ENCODE measurements around the gene KBTBD7. TPM values are rescaled to one million over a fixed set of nuclear protein-coding genes. Genes with fewer than 3 reads are reported as not detected.

The KBTBD7 gene
- total and polyA plus RNA-seq, 9 of the 15 experiments (the other 6 are each of a cell fraction or from before 2014, with no cell fraction given), result 1.8 to 4.4 (median 3.3) TPM

- TF ChIP-seq THRB (CRISPR knock-in tag; conservative IDR thresholded peaks at IDR 0.05) (no peak), RERE (CRISPR knock-in tag; IDR thresholded peaks at IDR 0.05; ENCODE audit: borderline replicate concordance) (no peak), MITF (IDR thresholded peaks at IDR 0.05) (no peak), E2F1 (CRISPR knock-in tag; IDR thresholded peaks at IDR 0.05) (no peak), POLR2A (conservative IDR thresholded peaks at IDR 0.05) (peak; percentile 76), ILK (tag; IDR thresholded peaks at IDR 0.05; ENCODE audit: borderline replicate concordance, low read depth) (no peak), HOXB6 (CRISPR knock-in tag; IDR thresholded peaks at IDR 0.05; ENCODE audit: borderline replicate concordance) (no peak), ETV1 (tag; conservative IDR thresholded peaks at IDR 0.05; ENCODE audit: low read depth) (peak; percentile 29; the same call in 1 of the 2 replicates), MYC (IDR thresholded peaks at IDR 0.05; ENCODE audit: low read depth, low read length) (no peak), MYC (CRISPR knock-in tag; IDR thresholded peaks at IDR 0.05; ENCODE audit: borderline replicate concordance, low read depth) (no peak), PRDM10 (IDR thresholded peaks at IDR 0.05; ENCODE audit: partially characterized antibody) (no peak), POLR2AphosphoS5 (IDR thresholded peaks at IDR 0.05; ENCODE audit: control insufficient read depth, insufficient read depth, low read depth, low read length) (no peak; the same call in 1 of the 2 replicates)
These were observed at the start of gene KBTBD7 (continued) for GRCh38 chr13:41193919-41194824.
